HCT116 (cell line): Measurements from ENCODE around the gene TP63. TPM values are rescaled to one million over a fixed set of nuclear protein-coding genes. Genes with fewer than 3 reads are reported as not detected.
"Not testable (repeated sequence)": the region's sequence is repeated elsewhere in the genome, so short reads cannot be mapped to it uniquely, and the experiment has no call there.

Experiments used
- ATAC-seq: fragments of 200-7000 bp; cut with Tn5 transposase; 2 replicates; pipeline ENCODE4 v1.9.1; 2020; ENCODE audit warnings: mild to moderate bottlenecking, moderate library complexity
- BruUV-seq: library from RNA; stranded (reverse); fragments of 400-500 nt; replicated peaks from 2 replicates; lab custom pipeline; 2021; lab: Mats Ljungman, UMichigan
- CTCF ChIA-PET: fragments of 300-600 bp; sonication (Branson Sonifier 250); formaldehyde crosslinking; loops from one replicate; lab custom pipeline; 2021; ENCODE audit warnings: antibody characterized with exemption; lab: Charles Lee
- POLR2A ChIA-PET: fragments of 300-600, 350-600 bp; sonication (Branson Sonifier 250); formaldehyde crosslinking; loops from one replicate; lab custom pipeline; 2021; ENCODE audit warnings: antibody characterized with exemption; lab: Charles Lee
- RAD21 ChIA-PET, 2 experiments: fragments of 300-600 bp; sonication (Branson Sonifier 250); formaldehyde crosslinking; loops; one replicate each; lab custom pipeline; 2023; ENCODE audit warnings: low total read pairs in 2 of 2; ENCODE audit not compliant: uncharacterized antibody in 2 of 2, unreplicated experiment in 2 of 2, low non-redundant PET in 1 of 2; lab: Charles Lee
- DNase-seq: peaks from one replicate; pipeline ENCODE4 v3.0.0-alpha.2; 2010; ENCODE audit warnings: low read depth, low spot score
- H2AFZ ChIP-seq: fragments of 200-600 bp; shearing (Covaris generic), sonication (generic); 2 replicates; pipeline ENCODE4 v1.6.1; 2017; ENCODE audit warnings: low read depth, mixed run types, mixed read lengths, antibody characterized with exemption, low read length; ENCODE audit not compliant: poor library complexity, severe bottlenecking
- H3K27ac ChIP-seq: 2 replicates; pipeline ENCODE4 v1.5.1; 2012; ENCODE audit warnings: low read depth, low read length
- H3K27me3 ChIP-seq: fragments of 200-600 bp; sonication (generic); 2 replicates; pipeline ENCODE4 v1.6.1; 2016; ENCODE audit warnings: mixed run types, low read length, mixed read lengths; ENCODE audit not compliant: insufficient read depth
- H3K36me3 ChIP-seq, 2 experiments: fragments of 200-500 bp in 1 of 2; fragments of 200-600 bp in 1 of 2; sonication (Bioruptor generic) in 1 of 2; sonication (generic) in 1 of 2; 2 replicates each; pipeline versions ENCODE4 v1.5.1 to v1.6.1; 2014 to 2016; ENCODE audit warnings: low read length in 2 of 2, inconsistent platforms in 1 of 2, mixed read lengths in 1 of 2, mixed run types in 1 of 2; ENCODE audit not compliant: insufficient read depth in 2 of 2, control insufficient read depth in 1 of 2
- H3K4me1 ChIP-seq, 2 experiments: fragments of 200-600 bp in 1 of 2; sonication (generic) in 1 of 2; 2 replicates each; pipeline versions ENCODE4 v1.5.1 to v1.6.1; 2012 to 2017; ENCODE audit warnings: low read length in 2 of 2, inconsistent platforms in 1 of 2, mild to moderate bottlenecking in 1 of 2, mixed read lengths in 1 of 2, mixed run types in 1 of 2, moderate library complexity in 1 of 2; ENCODE audit not compliant: insufficient read depth in 2 of 2, control insufficient read depth in 1 of 2
- H3K4me2 ChIP-seq: fragments of 200-600 bp; sonication (generic); 2 replicates; pipeline ENCODE4 v1.6.1; 2017; ENCODE audit warnings: mixed run types, low read length, mixed read lengths
- H3K4me3 ChIP-seq, 2 experiments: fragments of 200-600 bp in 1 of 2; sonication (generic) in 1 of 2; replicated peaks in 1 of 2; 2 replicates each; pipeline ENCODE4 v1.5.1; 2011 to 2016; ENCODE audit warnings: low read length in 2 of 2, control low read depth in 1 of 2, low read depth in 1 of 2, mild to moderate bottlenecking in 1 of 2, mixed read lengths in 1 of 2, mixed run types in 1 of 2
- H3K79me2 ChIP-seq: fragments of 200-600 bp; sonication (generic); 2 replicates; pipeline ENCODE4 v1.6.1; 2017; ENCODE audit warnings: mild to moderate bottlenecking, mixed run types, low read length, moderate library complexity, mixed read lengths; ENCODE audit not compliant: insufficient read depth
- H3K9ac ChIP-seq: fragments of 200-600 bp; sonication (generic); 2 replicates; pipeline ENCODE4 v1.6.1; 2016; ENCODE audit warnings: low read length, mixed read lengths
- H3K9me2 ChIP-seq: fragments of 200-600 bp; sonication (generic), shearing (Covaris generic); 2 replicates; pipeline ENCODE4 v1.6.1; 2017; ENCODE audit warnings: mixed run types, mild to moderate bottlenecking, moderate library complexity; ENCODE audit not compliant: insufficient read depth
- H3K9me3 ChIP-seq, 2 experiments: fragments of 200-500 bp in 1 of 2; fragments of 200-600 bp in 1 of 2; sonication (Bioruptor generic) in 1 of 2; sonication (generic) in 1 of 2; 2 replicates each; pipeline ENCODE4 v1.6.1; 2014 to 2017; ENCODE audit warnings: low read length in 2 of 2, mixed read lengths in 2 of 2, inconsistent platforms in 1 of 2, low read depth in 1 of 2, mild to moderate bottlenecking in 1 of 2, mixed run types in 1 of 2, moderate library complexity in 1 of 2; ENCODE audit not compliant: control insufficient read depth in 1 of 2, insufficient read depth in 1 of 2
- H4K20me1 ChIP-seq: fragments of 200-600 bp; sonication (generic), shearing (Covaris generic); 2 replicates; pipeline ENCODE4 v1.6.1; 2017; ENCODE audit warnings: mixed run types, mild to moderate bottlenecking, moderate library complexity; ENCODE audit not compliant: insufficient read depth
- EZH2 ChIP-seq: fragments of 200-600 bp; sonication (generic); IDR thresholded peaks from 2 replicates; pipeline ENCODE4 v1.6.1; 2017; ENCODE audit warnings: antibody characterized with exemption, mixed run types
- JUND ChIP-seq: IDR thresholded peaks from 2 replicates; pipeline ENCODE4 v1.6.1; 2012
- SP1 ChIP-seq: IDR thresholded peaks from 2 replicates; pipeline ENCODE4 v1.6.1; 2012; ENCODE audit warnings: low read depth
- SRF ChIP-seq: IDR thresholded peaks from 2 replicates; pipeline ENCODE4 v1.6.1; 2012; ENCODE audit warnings: low read depth
- YY1 ChIP-seq: IDR thresholded peaks from 2 replicates; pipeline ENCODE4 v1.6.1; 2011; ENCODE audit warnings: low read length, low read depth, moderate library complexity, mild to moderate bottlenecking; ENCODE audit not compliant: insufficient replicate concordance; ENCODE audit errors: extremely low read depth
- ZNF274 ChIP-seq: fragments of 200-500 bp; sonication (Bioruptor generic); IDR thresholded peaks from 2 replicates; pipeline ENCODE4 v1.6.1; 2014; ENCODE audit warnings: mild to moderate bottlenecking, low read depth, low read length, inconsistent platforms
- intact Hi-C: fragments of 100-400 bp; cut with micrococcal nuclease; formaldehyde crosslinking; loops from 2 replicates; pipeline ENCODE4 v1.10.0; 2022
- total RNA-seq: library from RNA; stranded (reverse); gene quantifications from one replicate; pipeline ENCODE4 v1.2.1, GENCODE V29; 2021; ENCODE audit not compliant: unreplicated experiment
- TF ChIP-seq, protein P1 (sequence below), 3 experiments: fragments of 200-600 bp in 1 of 3; sonication (generic) in 1 of 3; IDR thresholded peaks in 2 of 3; conservative IDR thresholded peaks in 1 of 3; 2 replicates each; pipeline ENCODE4 v1.5.1; 2012 to 2017; ENCODE audit warnings: low read depth in 2 of 3, low read length in 2 of 3, antibody characterized with exemption in 1 of 3, borderline replicate concordance in 1 of 3, control low read depth in 1 of 3, mild to moderate bottlenecking in 1 of 3, mixed read lengths in 1 of 3, mixed run types in 1 of 3, moderate library complexity in 1 of 3; ENCODE audit not compliant: insufficient read depth in 1 of 3

TP63 gene
- total RNA-seq, 1 experiment from 2014 or later: not detected

- ATAC-seq, CTCF ChIA-PET, H3K4me3 ChIP-seq, H3K27me3 ChIP-seq, H2AFZ ChIP-seq, H3K9me3 ChIP-seq, H3K9ac ChIP-seq, intact Hi-C loops, H3K27ac ChIP-seq, BruUV-seq, H3K9me2 ChIP-seq, DNase-seq, H3K4me2 ChIP-seq, H3K79me2 ChIP-seq, H3K36me3 ChIP-seq, H4K20me1 ChIP-seq, RAD21 ChIA-PET, POLR2A ChIA-PET, H3K4me1 ChIP-seq: not testable (repeated sequence)
Observed at GRCh38 chr3:189596078-189596979, 34.9 kb upstream of the TP63 start.

- POLR2A ChIA-PET: no interaction called here
- no peak overlapping the region for H3K4me3 ChIP-seq
- no peaks in the 10 kb centered on the region for H3K79me2 ChIP-seq
- no peak overlapping the region for H3K27ac ChIP-seq
- CTCF ChIA-PET: no interaction called here
- H4K20me1 ChIP-seq: no peaks in the 10 kb centered on the region
- no peak overlapping the region for H3K9ac ChIP-seq
- no peak overlapping the region for H2AFZ ChIP-seq
- intact Hi-C loops: no loop called here
- RAD21 ChIA-PET: no interaction called here
- no peaks in the 10 kb centered on the region for H3K27me3 ChIP-seq
- no peaks in the 10 kb centered on the region for H3K36me3 ChIP-seq
- H3K4me2 ChIP-seq: no peak overlapping the region
- DNase-seq (no peak), ATAC-seq (no peak)
- TF ChIP-seq YY1 (no peak), EZH2 (no peak), ZNF274 (no peak), SP1 (no peak), JUND (no peak), SRF (no peak)
- TF ChIP-seq, protein P1, sequence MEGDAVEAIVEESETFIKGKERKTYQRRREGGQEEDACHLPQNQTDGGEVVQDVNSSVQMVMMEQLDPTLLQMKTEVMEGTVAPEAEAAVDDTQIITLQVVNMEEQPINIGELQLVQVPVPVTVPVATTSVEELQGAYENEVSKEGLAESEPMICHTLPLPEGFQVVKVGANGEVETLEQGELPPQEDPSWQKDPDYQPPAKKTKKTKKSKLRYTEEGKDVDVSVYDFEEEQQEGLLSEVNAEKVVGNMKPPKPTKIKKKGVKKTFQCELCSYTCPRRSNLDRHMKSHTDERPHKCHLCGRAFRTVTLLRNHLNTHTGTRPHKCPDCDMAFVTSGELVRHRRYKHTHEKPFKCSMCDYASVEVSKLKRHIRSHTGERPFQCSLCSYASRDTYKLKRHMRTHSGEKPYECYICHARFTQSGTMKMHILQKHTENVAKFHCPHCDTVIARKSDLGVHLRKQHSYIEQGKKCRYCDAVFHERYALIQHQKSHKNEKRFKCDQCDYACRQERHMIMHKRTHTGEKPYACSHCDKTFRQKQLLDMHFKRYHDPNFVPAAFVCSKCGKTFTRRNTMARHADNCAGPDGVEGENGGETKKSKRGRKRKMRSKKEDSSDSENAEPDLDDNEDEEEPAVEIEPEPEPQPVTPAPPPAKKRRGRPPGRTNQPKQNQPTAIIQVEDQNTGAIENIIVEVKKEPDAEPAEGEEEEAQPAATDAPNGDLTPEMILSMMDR (IDR thresholded peaks at IDR 0.05 in 2 of 3, conservative IDR thresholded peaks at IDR 0.05 in 1 of 3; ENCODE audit: borderline replicate concordance in 1 of 3, insufficient read depth in 1 of 3, low read depth in 2 of 3, low read length in 2 of 3): no peak
- no peaks in the 10 kb centered on the region for H3K9me3 ChIP-seq
- no peaks in the 10 kb centered on the region for H3K4me1 ChIP-seq
- no TSS peak for BruUV-seq
- no peaks in the 10 kb centered on the region for H3K9me2 ChIP-seq
Observed at GRCh38 chr3:189597918-189598317, 33.3 kb upstream of the TP63 start.
